ENCODE measurements around the gene OR1N2.
"Not testable (repeated sequence)": the region's sequence is repeated elsewhere in the genome, so short reads cannot be mapped to it uniquely, and the experiment has no call there.

DNA sequence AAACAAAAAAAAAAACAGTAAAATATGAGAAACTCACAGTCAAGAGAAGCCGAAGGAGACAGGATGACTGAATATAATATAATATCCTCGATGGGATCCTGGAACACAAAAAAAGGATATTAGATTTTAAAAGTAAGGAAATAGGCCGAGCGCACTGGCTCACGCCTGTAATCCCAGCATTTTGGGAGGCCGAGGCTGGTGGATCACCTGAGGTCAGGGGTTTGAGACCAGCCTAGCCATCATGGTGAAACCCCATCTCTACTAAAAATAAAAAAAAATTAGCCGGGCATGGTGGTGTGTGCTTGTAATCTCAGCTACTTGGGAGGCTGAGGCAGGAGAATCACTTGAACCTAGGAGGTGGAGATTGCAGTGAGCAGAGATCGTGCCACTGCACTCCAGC, 30.4 kb downstream of the OR1N2 start, which contains the start of gene OR1L8:
- TF ChIP-seq, protein P1, sequence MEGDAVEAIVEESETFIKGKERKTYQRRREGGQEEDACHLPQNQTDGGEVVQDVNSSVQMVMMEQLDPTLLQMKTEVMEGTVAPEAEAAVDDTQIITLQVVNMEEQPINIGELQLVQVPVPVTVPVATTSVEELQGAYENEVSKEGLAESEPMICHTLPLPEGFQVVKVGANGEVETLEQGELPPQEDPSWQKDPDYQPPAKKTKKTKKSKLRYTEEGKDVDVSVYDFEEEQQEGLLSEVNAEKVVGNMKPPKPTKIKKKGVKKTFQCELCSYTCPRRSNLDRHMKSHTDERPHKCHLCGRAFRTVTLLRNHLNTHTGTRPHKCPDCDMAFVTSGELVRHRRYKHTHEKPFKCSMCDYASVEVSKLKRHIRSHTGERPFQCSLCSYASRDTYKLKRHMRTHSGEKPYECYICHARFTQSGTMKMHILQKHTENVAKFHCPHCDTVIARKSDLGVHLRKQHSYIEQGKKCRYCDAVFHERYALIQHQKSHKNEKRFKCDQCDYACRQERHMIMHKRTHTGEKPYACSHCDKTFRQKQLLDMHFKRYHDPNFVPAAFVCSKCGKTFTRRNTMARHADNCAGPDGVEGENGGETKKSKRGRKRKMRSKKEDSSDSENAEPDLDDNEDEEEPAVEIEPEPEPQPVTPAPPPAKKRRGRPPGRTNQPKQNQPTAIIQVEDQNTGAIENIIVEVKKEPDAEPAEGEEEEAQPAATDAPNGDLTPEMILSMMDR (IDR thresholded peaks at IDR 0.05), result not testable (repeated sequence)
- not testable (repeated sequence) for TF ChIP-seq POLR2A, EP300 (IDR thresholded peaks at IDR 0.05)

Measured in tibial nerve (tissue), 4 donors.